ENCODE measurements around the gene CTSG. TPM values are rescaled to one million over a fixed set of nuclear protein-coding genes. Genes with fewer than 3 reads are reported as not detected.

Gene CTSG, protein sequence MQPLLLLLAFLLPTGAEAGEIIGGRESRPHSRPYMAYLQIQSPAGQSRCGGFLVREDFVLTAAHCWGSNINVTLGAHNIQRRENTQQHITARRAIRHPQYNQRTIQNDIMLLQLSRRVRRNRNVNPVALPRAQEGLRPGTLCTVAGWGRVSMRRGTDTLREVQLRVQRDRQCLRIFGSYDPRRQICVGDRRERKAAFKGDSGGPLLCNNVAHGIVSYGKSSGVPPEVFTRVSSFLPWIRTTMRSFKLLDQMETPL
- total RNA-seq (2014; rRNA removed; shearing (Covaris generic)) (not detected in 2 replicates), polyA plus RNA-seq (2016; fragmentation: Nextera tagmentation; extraction: Ambion mirVana) (not detected in 2 replicates)

GRCh38 chr14:24576182-24576581 lies at the start of gene CTSG:
CTSG (minus strand) TSS chr14:24576250; CDS start chr14:24576223, 27 bp downstream.
- no peak for DNase-seq
- no peak for TF ChIP-seq EZH2 (IDR thresholded peaks at IDR 0.05; ENCODE audit: insufficient read depth, poor library complexity, severe bottlenecking)
- TF ChIP-seq EZH2phosphoT487 (IDR thresholded peaks at IDR 0.05; ENCODE audit: insufficient read depth, low read depth), result no peak
- WGBS, 2 experiments (ENCODE audit: low coverage in 1 of 2, low lambda C conversion rate in 2 of 2, missing lambda C conversion rate in 2 of 2), result 34 to 50% methylated on average over 3 of the region's 3 CpGs
- no peak within 1 kb of the TSS for H3K9ac ChIP-seq
- no peaks in the 10 kb centered on the region for H3K9me3 ChIP-seq (ENCODE audit: low read depth)
- in situ Hi-C loops (cut with MboI), result no loop called here
- no peak within 1 kb of the TSS for H3K4me2 ChIP-seq (ENCODE audit: unreplicated experiment)
- no peaks in the 10 kb centered on the region for H3K36me3 ChIP-seq (ENCODE audit: low read depth)
- H3F3A ChIP-seq (ENCODE audit: insufficient read depth), result no peaks in the 10 kb centered on the region
- H3K27ac ChIP-seq, result no peak within 1 kb of the TSS
- H3K4me3 ChIP-seq, result no peak within 1 kb of the TSS
- no peaks in the 10 kb centered on the region for H4K20me1 ChIP-seq (ENCODE audit: insufficient read depth)
- H3K9me2 ChIP-seq (ENCODE audit: insufficient read depth), result no peaks in the 10 kb centered on the region
- H2AFZ ChIP-seq, result no peak within 1 kb of the TSS
- no peaks in the 10 kb centered on the region for H3K27me3 ChIP-seq (replicated peaks; ENCODE audit: insufficient read depth)
- no peaks in the 10 kb centered on the region for H3K79me2 ChIP-seq (ENCODE audit: insufficient read depth)
- H3K4me1 ChIP-seq (ENCODE audit: insufficient read depth), result no peaks in the 10 kb centered on the region

GRCh38 chr14:24613747-24614146 lies 37.7 kb upstream of the CTSG start:
- Histone ChIP-seq H3K4me1 (ENCODE audit: insufficient read depth) (no peaks in the 10 kb centered on the region), H3K79me2 (ENCODE audit: insufficient read depth) (no peaks in the 10 kb centered on the region), H4K20me1 (ENCODE audit: insufficient read depth) (no peaks in the 10 kb centered on the region), H2AFZ (no peak overlapping the region), H3K9ac (no peak overlapping the region), H3K4me2 (ENCODE audit: unreplicated experiment) (no peak overlapping the region), H3F3A (ENCODE audit: insufficient read depth) (no peaks in the 10 kb centered on the region), H3K4me3 (no peak overlapping the region), H3K36me3 (ENCODE audit: low read depth) (no peaks in the 10 kb centered on the region), H3K27ac (no peak overlapping the region), H3K27me3 (replicated peaks; ENCODE audit: insufficient read depth) (no peaks in the 10 kb centered on the region), H3K9me3 (ENCODE audit: low read depth) (no peaks in the 10 kb centered on the region), H3K9me2 (ENCODE audit: insufficient read depth) (no peaks in the 10 kb centered on the region)
- in situ Hi-C loops (cut with MboI), result no loop called here
- WGBS, 2 experiments (ENCODE audit: low coverage in 1 of 2, low lambda C conversion rate in 2 of 2, missing lambda C conversion rate in 2 of 2), result 46 to 51% methylated on average over 2 of the region's 2 CpGs
- no peak for DNase-seq
- TF ChIP-seq EZH2phosphoT487 (IDR thresholded peaks at IDR 0.05; ENCODE audit: insufficient read depth, low read depth) (no peak), EZH2 (IDR thresholded peaks at IDR 0.05; ENCODE audit: insufficient read depth, poor library complexity, severe bottlenecking) (no peak)

- no peak overlapping the region for H2AFZ ChIP-seq
- WGBS, 2 experiments (ENCODE audit: low coverage in 1 of 2, low lambda C conversion rate in 2 of 2, missing lambda C conversion rate in 2 of 2), result 0 to 6% methylated on average over 1 of the region's 1 CpG
- no peak for TF ChIP-seq EZH2 (IDR thresholded peaks at IDR 0.05; ENCODE audit: insufficient read depth, poor library complexity, severe bottlenecking)
- no peak for DNase-seq
- no peak overlapping the region for H3K4me2 ChIP-seq (ENCODE audit: unreplicated experiment)
- H3K36me3 ChIP-seq (ENCODE audit: low read depth), result no peaks in the 10 kb centered on the region
- no peaks in the 10 kb centered on the region for H3K79me2 ChIP-seq (ENCODE audit: insufficient read depth)
- in situ Hi-C loops (cut with MboI), result no loop called here
- H3K9me2 ChIP-seq (ENCODE audit: insufficient read depth), result no peaks in the 10 kb centered on the region
- H3K9me3 ChIP-seq (ENCODE audit: low read depth), result no peaks in the 10 kb centered on the region
- H3K27ac ChIP-seq, result no peak overlapping the region
- no peaks in the 10 kb centered on the region for H4K20me1 ChIP-seq (ENCODE audit: insufficient read depth)
- H3F3A ChIP-seq (ENCODE audit: insufficient read depth), result no peaks in the 10 kb centered on the region
- H3K9ac ChIP-seq, result no peak overlapping the region
- H3K4me1 ChIP-seq (ENCODE audit: insufficient read depth), result no peaks in the 10 kb centered on the region
- no peaks in the 10 kb centered on the region for H3K27me3 ChIP-seq (replicated peaks; ENCODE audit: insufficient read depth)
- H3K4me3 ChIP-seq, result no peak overlapping the region
These were observed 37.2 kb upstream of the CTSG start for GRCh38 chr14:24613241-24613640.

DNA sequence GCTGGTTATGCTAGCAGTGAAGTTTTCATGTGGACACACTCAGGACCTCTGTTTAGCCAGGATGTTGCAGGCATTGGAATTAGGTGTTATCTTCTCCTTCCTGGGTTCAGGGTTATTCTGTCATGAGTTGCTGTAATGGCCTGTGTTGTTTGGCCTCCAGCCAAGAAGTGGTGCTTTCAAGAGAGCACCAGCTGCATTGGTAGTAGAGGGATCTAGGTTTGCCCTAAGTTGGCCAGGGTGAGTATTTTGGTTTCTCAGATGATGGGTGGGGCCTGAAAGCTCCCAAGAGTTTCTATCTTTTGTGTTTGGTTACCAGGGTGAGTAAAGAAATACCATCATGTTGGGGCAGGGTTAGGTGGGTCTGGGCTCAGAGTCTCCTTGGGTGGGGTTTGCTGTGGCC lies 36.1 kb upstream of the CTSG start:
- no peaks in the 10 kb centered on the region for H3K4me1 ChIP-seq (ENCODE audit: insufficient read depth)
- no peaks in the 10 kb centered on the region for H3F3A ChIP-seq (ENCODE audit: insufficient read depth)
- no peaks in the 10 kb centered on the region for H3K79me2 ChIP-seq (ENCODE audit: insufficient read depth)
- no peak overlapping the region for H3K9ac ChIP-seq
- no peak for DNase-seq
- H3K36me3 ChIP-seq (ENCODE audit: low read depth), result no peaks in the 10 kb centered on the region
- H3K9me2 ChIP-seq (ENCODE audit: insufficient read depth), result no peaks in the 10 kb centered on the region
- TF ChIP-seq EZH2phosphoT487 (IDR thresholded peaks at IDR 0.05; ENCODE audit: insufficient read depth, low read depth), result no peak
- no peak for TF ChIP-seq EZH2 (IDR thresholded peaks at IDR 0.05; ENCODE audit: insufficient read depth, poor library complexity, severe bottlenecking)
- no peak overlapping the region for H3K4me2 ChIP-seq (ENCODE audit: unreplicated experiment)
- in situ Hi-C loops (cut with MboI), result no loop called here
- no peak overlapping the region for H3K4me3 ChIP-seq
- no peaks in the 10 kb centered on the region for H4K20me1 ChIP-seq (ENCODE audit: insufficient read depth)
- H3K27ac ChIP-seq, result no peak overlapping the region
- no peak overlapping the region for H2AFZ ChIP-seq
- no peaks in the 10 kb centered on the region for H3K9me3 ChIP-seq (ENCODE audit: low read depth)
- no peaks in the 10 kb centered on the region for H3K27me3 ChIP-seq (replicated peaks; ENCODE audit: insufficient read depth)

Data from GM23248 (cell line).